Colon (tissue), 2 donors: Measurements from ENCODE around the gene CSAG3.
"Not testable (repeated sequence)": the region's sequence is repeated elsewhere in the genome, so short reads cannot be mapped to it uniquely, and the experiment has no call there.

Source experiments
- FAIRE-seq: peaks from 2 replicates; lab custom pipeline; 2012; peaks lifted over from hg19 to GRCh38; lab: Jason Lieb, UNC
- donor health status: control.
- donor health status: control.

Gene CSAG3

DNA sequence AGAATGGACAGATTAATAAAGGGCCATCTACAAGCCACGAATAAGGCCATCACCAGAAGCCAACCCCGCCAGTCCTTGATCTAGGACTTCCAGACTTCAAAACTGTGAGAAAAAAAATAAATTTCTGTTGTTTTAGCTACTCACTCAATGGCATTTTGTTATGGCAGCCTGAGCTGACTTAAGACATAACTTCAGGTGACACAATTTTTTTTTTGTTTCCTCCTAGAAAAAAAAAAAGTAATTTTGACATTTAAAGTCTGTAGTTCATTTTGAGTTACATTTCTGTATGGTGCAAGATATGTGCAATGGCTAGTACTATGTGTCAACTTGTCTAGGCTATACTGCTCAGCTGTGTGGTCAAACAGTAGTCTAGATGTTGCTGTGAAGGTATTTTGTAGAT, at the start of gene CSAG3:
TSS of gene CSAG3 (plus strand) at position 301 of the 400 bp plus-strand sequence.
- FAIRE-seq, result not testable (repeated sequence)

GRCh38 chrX:152713195-152713594, 45.8 kb upstream of the CSAG3 start:
- peak; percentile 60 for FAIRE-seq

DNA sequence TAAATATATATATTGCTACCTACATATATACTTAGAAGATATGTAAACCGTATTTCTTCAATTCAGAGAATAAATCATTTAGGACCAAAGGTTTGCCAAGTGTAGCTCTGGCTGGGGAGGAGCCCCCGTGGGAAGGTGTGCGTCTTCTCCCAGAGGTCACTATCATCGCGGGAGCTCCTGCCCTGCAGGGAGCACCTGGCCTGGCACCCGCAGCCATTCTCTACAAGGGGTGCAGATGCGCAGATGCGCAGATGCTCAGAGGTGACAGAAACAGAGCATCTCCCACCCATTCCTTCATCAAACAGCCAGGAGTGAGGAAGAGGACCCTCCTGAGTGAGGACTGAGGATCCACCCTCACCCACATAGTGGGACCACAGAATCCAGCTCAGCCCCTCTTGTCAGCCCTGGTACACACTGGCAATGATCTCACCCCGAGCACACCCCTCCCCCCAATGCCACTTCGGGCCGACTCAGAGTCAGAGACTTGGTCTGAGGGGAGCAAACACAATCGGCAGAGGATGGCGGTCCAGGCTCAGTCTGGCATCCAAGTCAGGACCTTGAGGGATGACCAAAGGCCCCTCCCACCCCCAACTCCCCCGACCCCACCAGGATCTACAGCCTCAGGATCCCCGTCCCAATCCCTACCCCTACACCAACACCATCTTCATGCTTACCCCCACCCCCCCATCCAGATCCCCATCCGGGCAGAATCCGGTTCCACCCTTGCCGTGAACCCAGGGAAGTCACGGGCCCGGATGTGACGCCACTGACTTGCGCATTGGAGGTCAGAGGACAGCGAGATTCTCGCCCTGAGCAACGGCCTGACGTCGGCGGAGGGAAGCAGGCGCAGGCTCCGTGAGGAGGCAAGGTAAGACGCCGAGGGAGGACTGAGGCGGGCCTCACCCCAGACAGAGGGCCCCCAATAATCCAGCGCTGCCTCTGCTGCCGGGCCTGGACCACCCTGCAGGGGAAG, 44.9 kb upstream of the CSAG3 start, which contains the start of gene MAGEA2B:
TSS of gene MAGEA2B (plus strand) at position 814 of the 973 bp plus-strand sequence. CDS start 2,479 bp downstream, outside the sequence.
- not testable (repeated sequence) for FAIRE-seq

- no peak for FAIRE-seq
Observed at GRCh38 chrX:152725409-152725808, 33.6 kb upstream of the CSAG3 start.

DNA sequence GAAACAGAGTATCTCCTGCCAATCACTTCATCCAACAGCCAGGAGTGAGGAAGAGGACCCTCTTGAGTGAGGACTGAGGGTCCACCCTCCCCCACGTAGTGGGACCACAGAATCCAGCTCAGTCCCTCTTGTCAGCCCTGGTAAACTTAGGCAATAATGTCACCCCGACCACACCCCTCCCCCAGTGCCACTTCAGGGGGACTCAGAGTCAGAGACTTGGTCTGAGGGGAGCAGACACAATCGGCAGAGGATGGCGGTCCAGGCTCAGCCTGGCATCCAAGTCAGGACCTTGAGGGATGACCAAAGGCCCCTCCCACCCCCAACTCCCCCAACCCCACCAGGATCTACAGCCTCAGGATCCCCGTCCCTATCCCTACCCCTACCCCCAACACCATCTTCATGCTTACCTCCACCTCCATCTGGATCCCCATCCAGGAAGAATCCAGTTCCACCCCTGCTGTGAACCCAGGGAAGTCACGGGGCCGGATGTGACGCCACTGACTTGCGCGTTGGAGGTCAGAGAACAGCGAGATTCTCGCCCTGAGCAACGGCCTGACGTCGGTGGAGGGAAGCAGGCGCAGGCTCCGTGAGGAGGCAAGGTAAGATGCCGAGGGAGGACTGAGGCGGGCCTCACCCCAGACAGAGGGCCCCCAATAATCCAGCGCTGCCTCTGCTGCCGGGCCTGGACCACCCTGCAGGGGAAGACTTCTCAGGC, 25.6 kb upstream of the CSAG3 start, which contains the start of the genes CSAG1 and MAGEA12:
TSS of gene CSAG1 (minus strand) at position 461 of the 715 bp plus-strand sequence. CDS start 1,261 bp downstream, outside the sequence.
TSS of gene MAGEA12 (plus strand) at position 497 of the 715 bp plus-strand sequence. CDS start 2,405 bp downstream, outside the sequence.
- FAIRE-seq, result no peak

- not testable (repeated sequence) for FAIRE-seq
Observed at GRCh38 chrX:152734143-152734858, 24.7 kb upstream of the CSAG3 start.

DNA sequence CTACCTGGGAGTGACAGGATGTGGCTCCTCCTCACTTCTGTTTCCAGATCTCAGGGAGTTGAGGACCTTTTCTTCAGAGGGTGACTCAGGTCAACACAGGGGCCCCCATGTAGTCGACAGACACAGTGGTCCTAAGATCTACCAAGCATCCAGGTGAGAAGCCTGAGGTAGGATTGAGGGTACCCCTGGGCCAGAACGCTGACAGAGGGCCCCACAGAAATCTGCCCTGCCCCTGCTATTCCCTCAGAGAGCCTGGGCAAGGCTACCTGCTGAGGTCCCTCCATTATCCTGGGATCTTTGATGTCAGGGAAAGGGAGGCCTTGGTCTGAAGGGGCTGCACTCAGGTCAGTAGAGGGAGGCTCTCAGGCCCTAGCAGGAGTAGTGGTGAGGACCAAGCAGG, 23.9 kb upstream of the CSAG3 start:
- no peak for FAIRE-seq

DNA sequence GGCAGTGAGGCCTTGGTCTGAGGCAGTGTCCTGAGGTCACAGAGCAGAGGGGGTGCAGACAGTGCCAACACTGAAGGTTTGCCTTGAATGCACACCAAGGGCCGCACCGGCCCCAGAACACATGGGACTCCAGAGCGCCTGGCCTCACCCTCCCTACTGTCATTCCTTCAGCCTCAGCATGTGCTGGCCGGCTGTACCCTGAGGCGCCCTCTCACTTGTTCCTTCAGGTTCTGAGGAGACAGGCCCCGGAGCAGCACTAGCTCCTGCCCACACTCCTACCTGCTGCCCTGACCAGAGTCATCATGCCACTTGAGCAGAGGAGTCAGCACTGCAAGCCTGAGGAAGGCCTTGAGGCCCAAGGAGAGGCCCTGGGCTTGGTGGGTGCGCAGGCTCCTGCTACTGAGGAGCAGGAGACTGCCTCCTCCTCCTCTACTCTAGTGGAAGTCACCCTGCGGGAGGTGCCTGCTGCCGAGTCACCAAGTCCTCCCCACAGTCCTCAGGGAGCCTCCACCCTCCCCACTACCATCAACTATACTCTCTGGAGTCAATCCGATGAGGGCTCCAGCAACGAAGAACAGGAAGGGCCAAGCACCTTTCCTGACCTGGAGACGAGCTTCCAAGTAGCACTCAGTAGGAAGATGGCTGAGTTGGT, 23.0 kb upstream of the CSAG3 start:
- FAIRE-seq, result no peak

- FAIRE-seq, result not testable (repeated sequence)
Observed at GRCh38 chrX:152736528-152736927, 22.5 kb upstream of the CSAG3 start.

DNA sequence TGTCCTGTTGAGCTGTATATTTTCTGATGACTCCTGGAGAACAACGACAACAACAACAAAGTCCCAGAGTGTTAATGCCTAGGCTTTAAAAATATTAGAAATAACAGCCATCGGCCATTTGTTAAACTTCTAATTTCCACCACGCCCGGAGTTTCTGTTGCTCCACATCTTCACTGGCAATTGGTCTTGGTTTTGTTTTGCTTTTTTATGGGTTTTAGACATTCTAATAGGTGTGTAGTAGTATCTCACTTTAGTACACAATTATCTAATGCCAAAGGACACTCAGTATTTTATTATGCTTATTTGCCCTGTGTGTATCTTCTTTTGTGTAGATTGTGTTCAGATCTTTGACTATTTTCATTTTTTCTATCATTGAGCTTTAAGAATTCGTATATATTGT, 20.5 kb upstream of the CSAG3 start:
- no peak for FAIRE-seq

- FAIRE-seq, result not testable (repeated sequence)
Observed at GRCh38 chrX:152753686-152754650, 5.0 kb upstream of the CSAG3 start, which contains the start of gene MAGEA2. Gene MAGEA2 (minus strand): TSS chrX:152753842. CDS start chrX:152751363, 2,479 bp downstream.

GRCh38 chrX:152754871-152755270, 4.1 kb upstream of the CSAG3 start:
- FAIRE-seq, result not testable (repeated sequence)

DNA sequence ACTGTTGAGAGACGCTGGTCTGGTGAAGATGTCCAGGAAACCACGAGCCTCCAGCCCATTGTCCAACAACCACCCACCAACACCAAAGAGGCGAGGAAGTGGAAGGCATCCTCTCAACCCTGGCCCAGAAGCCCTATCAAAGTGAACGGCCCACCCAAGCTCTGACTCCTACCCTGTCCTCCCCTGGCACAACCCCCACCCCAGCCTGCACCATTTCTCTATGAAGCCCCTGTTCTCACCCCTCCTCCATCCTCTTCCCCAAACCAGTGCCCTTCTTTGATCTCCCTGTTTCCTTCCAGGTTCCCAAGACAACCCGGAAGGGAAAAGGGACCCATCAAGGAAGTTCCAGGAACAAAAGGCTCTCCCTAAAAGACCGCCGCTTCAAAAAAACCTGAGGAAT, 526 bp downstream of the CSAG3 start:
- not testable (repeated sequence) for FAIRE-seq

- not testable (repeated sequence) for FAIRE-seq
Observed at GRCh38 chrX:152761582-152761981, 2.6 kb downstream of the CSAG3 start.

DNA sequence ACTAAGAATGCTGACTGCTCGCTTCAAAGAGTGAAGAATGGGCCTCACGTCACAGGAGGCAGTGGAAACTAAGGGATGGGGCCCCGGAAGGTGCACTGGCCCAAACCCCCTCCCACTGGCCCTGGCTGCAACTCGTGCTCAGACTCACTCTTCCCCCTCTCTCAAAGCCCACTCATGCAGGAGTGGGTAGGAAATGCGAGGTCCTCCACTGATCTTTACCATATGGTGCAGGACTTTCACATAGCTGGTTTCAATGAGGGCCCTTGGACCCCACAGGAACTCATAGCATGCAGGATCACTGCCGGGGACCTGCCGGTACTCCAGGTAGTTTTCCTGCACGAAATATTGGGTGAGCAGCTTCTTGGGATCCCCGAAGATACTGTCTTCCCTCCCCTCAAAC, 7.5 kb downstream of the CSAG3 start:
- not testable (repeated sequence) for FAIRE-seq

- FAIRE-seq, result not testable (repeated sequence)
Observed at GRCh38 chrX:152769549-152770289, 10.7 kb downstream of the CSAG3 start, which contains the start of gene MAGEA6. Gene MAGEA6 (minus strand): TSS chrX:152769689. CDS start chrX:152767650, 2,039 bp downstream.

- not testable (repeated sequence) for FAIRE-seq
Observed at GRCh38 chrX:152787062-152787461, 28.0 kb downstream of the CSAG3 start.

- no peak for FAIRE-seq
Observed at GRCh38 chrX:152798945-152799344, 39.9 kb downstream of the CSAG3 start.

DNA sequence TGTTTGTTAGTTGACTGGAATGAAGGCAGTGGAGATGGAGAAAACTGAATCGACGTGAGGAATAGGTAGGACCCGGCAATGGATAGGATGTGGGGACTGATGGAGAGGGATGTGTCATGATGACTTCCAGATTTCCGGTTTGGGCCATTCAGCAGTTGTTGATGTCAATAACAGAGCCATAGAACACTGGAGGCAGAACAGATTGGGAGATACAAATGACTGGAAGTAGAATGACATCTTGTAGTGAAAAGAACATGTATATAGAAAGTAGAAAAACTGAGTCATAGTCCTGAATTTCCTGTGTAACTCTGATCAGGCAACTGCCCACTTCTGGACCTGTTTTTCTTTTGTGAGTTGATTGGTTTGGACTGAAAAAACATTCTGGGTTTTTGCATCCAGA, 47.0 kb downstream of the CSAG3 start:
- no peak for FAIRE-seq
